Nephron progenitor cell (in vitro differentiated cells): ENCODE data around the gene LRRIQ3.

Source experiments
- DNase-seq: peaks from one replicate; pipeline ENCODE4 v3.0.0; 2021
- H3K27ac Mint-ChIP-seq: 2 replicates; pipeline ENCODE4 v1.8.0; 2021; ENCODE audit warnings: mild to moderate bottlenecking, moderate library complexity, mixed read lengths
- H3K27me3 Mint-ChIP-seq: 2 replicates; pipeline ENCODE4 v1.8.0; 2021; ENCODE audit warnings: mild to moderate bottlenecking, low read depth, mixed read lengths; ENCODE audit not compliant: poor library complexity
- H3K36me3 Mint-ChIP-seq: 2 replicates; pipeline ENCODE4 v1.8.0; 2021; ENCODE audit warnings: low read depth, mixed read lengths
- H3K4me1 Mint-ChIP-seq: 2 replicates; pipeline ENCODE4 v1.8.0; 2021; ENCODE audit warnings: mixed read lengths
- H3K4me3 Mint-ChIP-seq: 2 replicates; pipeline ENCODE4 v1.8.0; 2021; ENCODE audit warnings: mild to moderate bottlenecking, moderate library complexity, mixed read lengths
- H3K9me3 Mint-ChIP-seq: 2 replicates; pipeline ENCODE4 v1.8.0; 2021; ENCODE audit warnings: mild to moderate bottlenecking, moderate library complexity, mixed read lengths
- TF ChIP-seq, protein P1 (sequence below): fragments of 200-600 bp; sonication (generic); IDR thresholded peaks from 2 replicates; pipeline ENCODE4 v1.5.0; 2021; ENCODE audit warnings: antibody characterized with exemption

LRRIQ3 gene, protein sequence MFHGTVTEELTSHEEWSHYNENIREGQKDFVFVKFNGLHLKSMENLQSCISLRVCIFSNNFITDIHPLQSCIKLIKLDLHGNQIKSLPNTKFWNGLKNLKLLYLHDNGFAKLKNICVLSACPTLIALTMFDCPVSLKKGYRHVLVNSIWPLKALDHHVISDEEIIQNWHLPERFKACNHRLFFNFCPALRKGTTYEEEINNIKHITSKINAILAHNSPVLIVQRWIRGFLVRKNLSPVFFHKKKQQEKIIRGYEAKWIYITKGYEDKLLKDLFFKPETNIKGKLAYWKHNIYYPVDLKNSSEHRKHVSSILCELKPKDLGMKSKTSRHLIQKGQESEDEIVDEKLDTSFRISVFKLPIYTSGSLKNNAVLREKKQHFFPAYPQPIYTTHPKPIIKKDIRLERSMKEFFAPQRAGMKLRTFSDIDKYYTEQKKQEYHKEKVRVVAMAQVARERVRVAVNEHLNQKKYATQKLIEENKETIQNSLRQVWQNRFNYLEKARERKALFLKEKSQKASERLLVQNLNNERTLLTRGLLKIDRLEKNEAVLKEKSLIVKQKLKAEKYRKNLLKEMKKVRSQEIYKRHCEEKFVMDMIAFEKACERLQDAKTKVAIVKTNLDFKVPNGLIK

DNA sequence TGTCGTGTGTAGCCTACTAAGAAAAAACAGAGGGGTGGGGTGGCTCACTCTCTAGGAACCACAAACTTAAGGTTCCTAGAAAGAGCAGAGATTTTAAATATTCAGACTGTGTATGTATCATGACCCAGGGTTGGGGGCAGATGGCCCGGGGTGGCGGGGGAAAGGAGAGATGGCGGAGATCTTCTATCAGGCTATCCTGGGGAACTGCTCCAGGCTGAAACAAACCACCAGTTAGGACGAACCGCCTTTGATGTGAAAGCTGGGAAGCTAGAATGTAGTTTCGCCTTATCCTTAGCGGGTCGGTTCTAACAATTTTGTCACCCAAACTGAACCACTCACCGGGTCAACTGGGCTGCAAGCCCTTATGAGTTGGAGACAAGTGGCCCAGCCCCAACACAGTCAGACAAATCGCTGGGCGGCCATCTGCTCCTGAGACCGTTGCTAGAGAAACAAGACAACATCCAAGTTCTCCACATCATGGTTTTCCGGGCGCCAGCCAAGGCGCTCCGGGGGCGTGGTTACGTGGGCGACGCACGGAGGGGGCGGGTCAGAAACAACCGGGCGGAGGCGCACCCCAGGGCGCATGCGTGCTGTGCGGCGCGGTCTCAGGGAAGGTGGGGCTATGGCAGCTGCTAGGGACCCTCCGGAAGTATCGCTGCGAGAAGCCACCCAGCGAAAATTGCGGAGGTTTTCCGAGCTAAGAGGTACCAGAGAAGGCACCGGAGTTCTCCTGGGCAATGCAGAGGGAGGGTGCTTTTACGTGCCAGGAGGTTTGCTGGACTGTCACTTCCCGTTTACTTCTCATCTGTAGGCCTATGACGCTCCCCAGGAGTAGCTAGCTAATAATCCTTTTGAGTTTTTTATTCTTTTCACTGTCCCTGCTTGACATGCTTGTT lies at the start of gene LRRIQ3, which contains the start of gene FPGT:
LRRIQ3 (minus strand) TSS at position 520 of the 896 bp plus-strand sequence. CDS start 14,492 bp downstream, outside the sequence.
FPGT (plus strand) TSS at position 586 of the 896 bp plus-strand sequence; CDS start at position 623, 37 bp downstream.
- Mint-ChIP-seq H3K4me1 (peaks cover 6% of the 10 kb centered on the region), H3K9me3 (no peaks in the 10 kb centered on the region), H3K4me3 (peak within 1 kb of the TSS; percentile 90), H3K27ac (peak within 1 kb of the TSS; percentile 97), H3K27me3 (peaks cover 3% of the 10 kb centered on the region), H3K36me3 (peaks cover 9% of the 10 kb centered on the region)
- TF ChIP-seq, protein P1, sequence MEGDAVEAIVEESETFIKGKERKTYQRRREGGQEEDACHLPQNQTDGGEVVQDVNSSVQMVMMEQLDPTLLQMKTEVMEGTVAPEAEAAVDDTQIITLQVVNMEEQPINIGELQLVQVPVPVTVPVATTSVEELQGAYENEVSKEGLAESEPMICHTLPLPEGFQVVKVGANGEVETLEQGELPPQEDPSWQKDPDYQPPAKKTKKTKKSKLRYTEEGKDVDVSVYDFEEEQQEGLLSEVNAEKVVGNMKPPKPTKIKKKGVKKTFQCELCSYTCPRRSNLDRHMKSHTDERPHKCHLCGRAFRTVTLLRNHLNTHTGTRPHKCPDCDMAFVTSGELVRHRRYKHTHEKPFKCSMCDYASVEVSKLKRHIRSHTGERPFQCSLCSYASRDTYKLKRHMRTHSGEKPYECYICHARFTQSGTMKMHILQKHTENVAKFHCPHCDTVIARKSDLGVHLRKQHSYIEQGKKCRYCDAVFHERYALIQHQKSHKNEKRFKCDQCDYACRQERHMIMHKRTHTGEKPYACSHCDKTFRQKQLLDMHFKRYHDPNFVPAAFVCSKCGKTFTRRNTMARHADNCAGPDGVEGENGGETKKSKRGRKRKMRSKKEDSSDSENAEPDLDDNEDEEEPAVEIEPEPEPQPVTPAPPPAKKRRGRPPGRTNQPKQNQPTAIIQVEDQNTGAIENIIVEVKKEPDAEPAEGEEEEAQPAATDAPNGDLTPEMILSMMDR: no peak
- peak; percentile 97 for DNase-seq

DNA sequence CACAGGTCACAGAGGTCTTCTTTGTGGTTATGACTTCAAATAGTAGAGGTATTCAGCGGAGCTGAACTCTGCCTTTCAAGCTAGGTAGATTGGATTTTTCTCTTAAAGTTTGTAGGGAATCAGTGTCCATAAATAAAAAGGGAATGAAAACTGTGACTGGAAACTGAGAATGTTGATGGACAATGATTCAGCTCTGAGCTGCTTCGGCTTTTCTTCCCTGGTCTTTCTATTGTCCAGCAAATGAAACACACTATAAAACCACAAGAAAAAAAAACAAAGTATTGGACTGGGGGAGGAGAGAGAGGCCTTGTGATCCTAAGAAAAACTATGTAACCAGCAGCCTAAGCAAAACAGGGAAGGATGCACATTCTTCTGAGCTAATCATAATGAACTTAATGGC lies 48.3 kb upstream of the LRRIQ3 start:
- TF ChIP-seq, protein P1: no peak
- H3K4me3 Mint-ChIP-seq: no peak overlapping the region
- peaks cover 22% of the 10 kb centered on the region for H3K4me1 Mint-ChIP-seq
- H3K27ac Mint-ChIP-seq: peak overlapping the region; percentile 73
- DNase-seq: no peak
- H3K9me3 Mint-ChIP-seq: peaks cover 16% of the 10 kb centered on the region
- H3K27me3 Mint-ChIP-seq: no peaks in the 10 kb centered on the region
- peaks cover 10% of the 10 kb centered on the region for H3K36me3 Mint-ChIP-seq

DNA sequence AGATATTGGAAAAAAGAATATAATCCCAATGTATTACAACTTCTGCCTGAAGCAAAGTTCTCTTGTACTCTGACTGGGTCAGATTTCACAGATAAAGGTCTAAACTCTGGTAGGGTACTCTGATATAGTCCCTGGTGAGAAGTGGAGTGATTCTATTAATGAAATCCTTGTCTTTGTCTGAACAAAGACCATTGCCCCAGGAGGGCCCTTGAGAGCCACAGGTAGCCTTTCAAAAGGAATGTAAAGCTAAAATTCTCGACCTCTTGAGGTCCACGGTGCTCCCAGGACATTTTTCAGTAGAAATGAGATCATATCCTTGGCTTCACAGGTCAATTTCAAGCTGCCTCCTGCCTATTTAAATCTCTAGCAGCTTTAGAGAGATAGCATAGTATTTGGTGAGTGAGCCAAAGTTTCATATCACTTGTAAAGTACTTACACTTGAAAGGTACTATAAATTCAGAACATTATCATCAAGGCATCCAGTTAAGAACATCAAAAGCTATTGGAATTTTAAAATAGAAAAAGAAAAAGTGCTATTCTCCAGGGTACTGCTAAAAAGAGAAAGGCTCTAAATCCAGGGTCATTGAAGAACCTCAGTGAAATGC lies 47.3 kb upstream of the LRRIQ3 start:
- Mint-ChIP-seq H3K4me3 (no peak overlapping the region), H3K9me3 (peaks cover 16% of the 10 kb centered on the region), H3K4me1 (peaks cover 22% of the 10 kb centered on the region), H3K36me3 (peaks cover 10% of the 10 kb centered on the region), H3K27ac (no peak overlapping the region), H3K27me3 (no peaks in the 10 kb centered on the region)
- no peak for DNase-seq
- TF ChIP-seq, protein P1: no peak

DNA sequence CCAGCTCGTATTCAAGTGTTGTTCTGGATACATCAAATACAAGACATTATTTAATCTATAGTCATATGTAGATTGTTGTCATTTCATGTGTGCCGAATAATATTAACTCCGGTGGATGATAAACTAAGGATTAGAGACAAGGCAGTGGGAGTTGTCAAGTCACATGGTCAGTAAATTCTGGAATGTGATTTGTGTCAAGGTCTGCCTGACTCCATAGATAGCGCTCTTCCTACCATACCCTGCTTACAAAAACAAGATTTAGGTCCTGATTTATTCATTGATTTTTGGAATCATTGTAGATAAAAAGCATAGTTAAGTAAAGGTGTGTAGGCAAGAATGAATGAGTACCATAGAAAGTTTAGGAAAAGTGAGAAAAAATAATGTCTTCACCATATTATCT lies 39.8 kb upstream of the LRRIQ3 start:
- Mint-ChIP-seq H3K27ac (no peak overlapping the region), H3K4me3 (no peak overlapping the region), H3K36me3 (no peaks in the 10 kb centered on the region), H3K9me3 (no peaks in the 10 kb centered on the region), H3K4me1 (no peaks in the 10 kb centered on the region), H3K27me3 (no peaks in the 10 kb centered on the region)
- TF ChIP-seq, protein P1: no peak
- DNase-seq: no peak

DNA sequence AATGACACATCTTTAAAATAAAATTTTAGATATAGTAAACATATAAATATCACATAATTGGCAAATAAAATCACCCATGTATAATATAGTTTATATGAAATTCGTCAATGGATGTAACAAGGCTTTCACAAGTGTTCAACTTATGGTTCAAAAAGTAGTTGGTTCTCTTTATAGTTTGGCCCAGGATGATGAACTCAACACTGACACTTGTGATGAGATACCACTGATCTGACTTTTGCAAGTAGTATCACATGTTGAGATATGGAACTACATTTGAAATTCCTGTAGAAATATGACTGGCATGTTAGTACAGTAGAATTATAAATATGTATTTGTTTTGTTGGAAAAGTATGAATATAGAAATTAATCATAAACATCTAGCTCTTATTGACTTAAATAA lies 39.1 kb upstream of the LRRIQ3 start:
- Mint-ChIP-seq H3K36me3 (no peaks in the 10 kb centered on the region), H3K4me3 (no peak overlapping the region), H3K9me3 (no peaks in the 10 kb centered on the region), H3K27me3 (no peaks in the 10 kb centered on the region), H3K4me1 (no peaks in the 10 kb centered on the region), H3K27ac (no peak overlapping the region)
- DNase-seq: no peak
- TF ChIP-seq, protein P1: no peak
